OCI-LY7 (cell line): ENCODE measurements around the gene NCAM1. TPM values are rescaled to one million over a fixed set of nuclear protein-coding genes. Genes with fewer than 3 reads are reported as not detected.

ENCODE experiments used
- BruUV-seq: library from RNA; stranded (reverse); fragments of 400-500 nt; replicated peaks from 2 replicates; lab custom pipeline; 2021; lab: Mats Ljungman, UMichigan
- CTCF ChIA-PET: fragments of 300-600 bp; sonication (Branson Sonifier 250); formaldehyde crosslinking; loops from one replicate; lab custom pipeline; 2022; ENCODE audit warnings: antibody characterized with exemption; ENCODE audit not compliant: unreplicated experiment; lab: Charles Lee
- POLR2A ChIA-PET: fragments of 300-600 bp; sonication (Branson Sonifier 250); formaldehyde crosslinking; loops from one replicate; lab custom pipeline; 2022; ENCODE audit warnings: antibody characterized with exemption; lab: Charles Lee
- DNase-seq: peaks from one replicate; pipeline ENCODE4 v3.0.0-alpha.2; 2015; ENCODE audit warnings: low spot score
- H2AFZ ChIP-seq: fragments of 200-600 bp; sonication (generic), shearing (Covaris generic); 2 replicates; pipeline ENCODE4 v1.6.1; 2014; ENCODE audit warnings: mild to moderate bottlenecking, antibody characterized with exemption, low read length, moderate library complexity
- H3K27ac ChIP-seq: fragments of 200-600 bp; sonication (generic); 2 replicates; pipeline ENCODE4 v1.5.1; 2014; ENCODE audit warnings: mixed run types, low read depth, mild to moderate bottlenecking, moderate library complexity, low read length, inconsistent platforms; ENCODE audit not compliant: poor library complexity, severe bottlenecking
- H3K36me3 ChIP-seq: fragments of 200-600 bp; sonication (generic); 2 replicates; pipeline ENCODE4 v1.6.1; 2014; ENCODE audit warnings: mild to moderate bottlenecking, antibody characterized with exemption, low read length, moderate library complexity, mixed read lengths; ENCODE audit not compliant: insufficient read depth
- H3K4me1 ChIP-seq: fragments of 200-600 bp; sonication (generic); 2 replicates; pipeline ENCODE4 v1.5.1; 2014; ENCODE audit warnings: mild to moderate bottlenecking, low read length; ENCODE audit not compliant: insufficient read depth, poor library complexity, severe bottlenecking
- H3K4me2 ChIP-seq: fragments of 200-600 bp; sonication (generic); 2 replicates; pipeline ENCODE4 v1.6.1; 2014; ENCODE audit warnings: mild to moderate bottlenecking, low read length
- H3K4me3 ChIP-seq: fragments of 200-600 bp; sonication (generic); 2 replicates; pipeline ENCODE4 v1.5.1; 2014; ENCODE audit warnings: mild to moderate bottlenecking, low read depth, low read length; ENCODE audit not compliant: poor library complexity, severe bottlenecking
- H3K79me2 ChIP-seq: fragments of 200-600 bp; sonication (generic); 2 replicates; pipeline ENCODE4 v1.6.1; 2016; ENCODE audit warnings: low read depth, mild to moderate bottlenecking, low read length, moderate library complexity, mixed read lengths; ENCODE audit not compliant: insufficient read depth
- H3K9me2 ChIP-seq: fragments of 200-600 bp; sonication (generic); 2 replicates; pipeline ENCODE4 v1.6.1; 2016; ENCODE audit warnings: mild to moderate bottlenecking, low read length, mixed read lengths; ENCODE audit not compliant: insufficient read depth
- H3K9me3 ChIP-seq: fragments of 200-600 bp; sonication (generic); 2 replicates; pipeline ENCODE4 v1.6.1; 2014; ENCODE audit warnings: mild to moderate bottlenecking, mixed run types, low read length, mixed read lengths
- H4K20me1 ChIP-seq: fragments of 200-600 bp; sonication (generic); 2 replicates; pipeline ENCODE4 v1.6.1; 2014; ENCODE audit warnings: mild to moderate bottlenecking, antibody characterized with exemption, low read length, moderate library complexity, mixed read lengths; ENCODE audit not compliant: insufficient read depth
- CTCF ChIP-seq: fragments of 200-600 bp; sonication (generic); conservative IDR thresholded peaks from 2 replicates; pipeline ENCODE4 v1.5.1; 2014; ENCODE audit warnings: mild to moderate bottlenecking, antibody characterized with exemption, low read length, moderate library complexity, mixed read lengths
- EZH2phosphoT487 ChIP-seq: fragments of 200-600 bp; sonication (generic); IDR thresholded peaks from 2 replicates; pipeline ENCODE4 v1.6.1; 2018; ENCODE audit warnings: low read depth, borderline replicate concordance, mild to moderate bottlenecking, mixed run types, antibody characterized with exemption, low read length, moderate library complexity, mixed read lengths
- intact Hi-C: fragments of 100-400 bp; cut with micrococcal nuclease; formaldehyde crosslinking; loops from one replicate; pipeline ENCODE4 v1.10.0; 2022; ENCODE audit not compliant: unreplicated experiment
- total RNA-seq, 2 experiments: library from RNA; depleted of rRNA in 1 of 2; stranded (reverse); fragments of >200 nt in 1 of 2; shearing (Covaris generic) in 1 of 2; gene quantifications; 2 replicates each; pipeline ENCODE4 v1.2.3, GENCODE V29; 2014 to 2022

Gene NCAM1
- total RNA-seq, 2 experiments from 2014 or later = not detected

DNA sequence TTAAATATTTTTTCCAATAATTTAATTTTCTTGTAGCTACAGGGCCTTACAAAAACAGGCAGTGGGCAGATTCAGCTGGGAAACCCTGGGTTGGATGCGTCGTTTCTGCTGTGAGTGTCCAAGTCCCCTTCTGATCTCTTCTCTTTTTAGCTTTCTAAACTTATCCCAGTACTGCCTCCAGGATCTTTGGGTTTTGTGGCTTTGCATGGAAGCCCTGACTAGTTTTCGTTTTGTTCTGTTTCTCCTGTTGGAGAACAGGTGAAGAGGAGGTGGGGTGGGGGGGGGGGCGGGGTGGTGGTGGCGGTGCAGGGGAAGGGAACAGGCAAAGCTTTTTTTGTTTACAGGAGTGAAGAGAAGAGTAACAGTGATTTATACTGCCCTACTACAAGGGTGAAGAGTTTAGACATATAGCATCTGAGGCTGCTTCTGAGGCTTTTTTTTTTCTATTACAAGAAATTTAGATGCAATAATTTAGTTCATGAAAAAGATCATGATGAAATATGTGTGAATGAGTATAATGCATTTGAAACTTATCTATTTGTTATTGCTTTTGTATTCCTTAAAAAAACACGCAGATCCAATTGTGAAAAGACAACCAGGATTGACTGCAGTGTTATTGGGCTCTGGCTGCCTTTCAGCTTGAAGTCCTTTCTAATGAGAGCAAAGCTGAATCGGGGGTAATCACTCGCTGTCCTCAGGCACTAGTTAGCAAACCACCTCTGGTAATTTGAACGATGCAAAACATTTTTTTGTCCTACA lies 142.9 kb downstream of the NCAM1 start:
- H3K9me3 ChIP-seq = no peaks in the 10 kb centered on the region
- ChIA-PET CTCF (no interaction called here), POLR2A (no interaction called here)
- no peaks in the 10 kb centered on the region for H4K20me1 ChIP-seq
- H3K27ac ChIP-seq = no peak overlapping the region
- no peaks in the 10 kb centered on the region for H3K4me1 ChIP-seq
- no peak overlapping the region for H3K4me2 ChIP-seq
- no peak overlapping the region for H3K4me3 ChIP-seq
- DNase-seq = no peak
- BruUV-seq = no TSS peak
- H3K9me2 ChIP-seq = no peaks in the 10 kb centered on the region
- TF ChIP-seq EZH2phosphoT487 (no peak), CTCF (no peak)
- intact Hi-C loops = no loop called here
- H2AFZ ChIP-seq = no peak overlapping the region
- no peaks in the 10 kb centered on the region for H3K79me2 ChIP-seq
- no peaks in the 10 kb centered on the region for H3K36me3 ChIP-seq

- Histone ChIP-seq H3K9me2 (no peaks in the 10 kb centered on the region), H3K79me2 (no peaks in the 10 kb centered on the region), H3K36me3 (no peaks in the 10 kb centered on the region), H3K4me3 (no peak overlapping the region), H3K9me3 (no peaks in the 10 kb centered on the region), H3K4me1 (no peaks in the 10 kb centered on the region), H3K4me2 (no peak overlapping the region), H3K27ac (no peak overlapping the region), H2AFZ (no peak overlapping the region), H4K20me1 (no peaks in the 10 kb centered on the region)
- DNase-seq = no peak
- intact Hi-C loops = no loop called here
- ChIA-PET CTCF (no interaction called here), POLR2A (no interaction called here)
- TF ChIP-seq CTCF = no peak
- TF ChIP-seq EZH2phosphoT487 = no peak
- BruUV-seq = no TSS peak
These were observed 143.6 kb downstream of the NCAM1 start for GRCh38 chr11:113104691-113105251.

DNA sequence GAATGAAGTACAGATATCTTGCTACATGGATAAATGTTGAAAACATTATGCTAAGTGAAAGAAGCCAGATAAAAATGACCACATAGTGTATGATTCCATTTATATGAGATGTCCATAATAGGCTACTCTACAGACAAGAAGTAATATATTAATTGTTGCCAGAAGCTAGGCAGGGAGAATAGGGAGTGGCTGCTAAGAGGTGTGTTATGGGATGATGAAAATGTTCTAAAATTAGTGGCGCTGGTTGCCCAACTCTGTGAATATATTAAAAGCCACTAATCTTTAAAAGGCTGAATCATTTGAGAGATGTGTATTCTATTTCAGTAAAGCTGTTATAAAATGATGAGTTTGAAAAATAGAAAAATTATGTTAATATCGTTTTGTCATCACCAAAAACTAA lies 144.4 kb downstream of the NCAM1 start:
- H3K9me2 ChIP-seq = no peaks in the 10 kb centered on the region
- no peak overlapping the region for H3K4me3 ChIP-seq
- H3K9me3 ChIP-seq = no peaks in the 10 kb centered on the region
- DNase-seq = no peak
- no peak overlapping the region for H2AFZ ChIP-seq
- ChIA-PET CTCF (no interaction called here), POLR2A (no interaction called here)
- no peak overlapping the region for H3K27ac ChIP-seq
- no peak overlapping the region for H3K4me2 ChIP-seq
- no peaks in the 10 kb centered on the region for H3K79me2 ChIP-seq
- H4K20me1 ChIP-seq = no peaks in the 10 kb centered on the region
- intact Hi-C loops = no loop called here
- H3K36me3 ChIP-seq = no peaks in the 10 kb centered on the region
- BruUV-seq = no TSS peak
- H3K4me1 ChIP-seq = no peaks in the 10 kb centered on the region
- TF ChIP-seq EZH2phosphoT487 (no peak), CTCF (no peak)
